HUDEP-2 (cell line): Measurements from ENCODE around the gene CANT1.

Experiments
- DNase-seq, 76 experiments: peaks; one replicate each; lab custom pipeline; 2025; ENCODE audit not compliant: unreplicated experiment in 76 of 76; lab: John Stamatoyannopoulos, UW

The CANT1 gene

DNA sequence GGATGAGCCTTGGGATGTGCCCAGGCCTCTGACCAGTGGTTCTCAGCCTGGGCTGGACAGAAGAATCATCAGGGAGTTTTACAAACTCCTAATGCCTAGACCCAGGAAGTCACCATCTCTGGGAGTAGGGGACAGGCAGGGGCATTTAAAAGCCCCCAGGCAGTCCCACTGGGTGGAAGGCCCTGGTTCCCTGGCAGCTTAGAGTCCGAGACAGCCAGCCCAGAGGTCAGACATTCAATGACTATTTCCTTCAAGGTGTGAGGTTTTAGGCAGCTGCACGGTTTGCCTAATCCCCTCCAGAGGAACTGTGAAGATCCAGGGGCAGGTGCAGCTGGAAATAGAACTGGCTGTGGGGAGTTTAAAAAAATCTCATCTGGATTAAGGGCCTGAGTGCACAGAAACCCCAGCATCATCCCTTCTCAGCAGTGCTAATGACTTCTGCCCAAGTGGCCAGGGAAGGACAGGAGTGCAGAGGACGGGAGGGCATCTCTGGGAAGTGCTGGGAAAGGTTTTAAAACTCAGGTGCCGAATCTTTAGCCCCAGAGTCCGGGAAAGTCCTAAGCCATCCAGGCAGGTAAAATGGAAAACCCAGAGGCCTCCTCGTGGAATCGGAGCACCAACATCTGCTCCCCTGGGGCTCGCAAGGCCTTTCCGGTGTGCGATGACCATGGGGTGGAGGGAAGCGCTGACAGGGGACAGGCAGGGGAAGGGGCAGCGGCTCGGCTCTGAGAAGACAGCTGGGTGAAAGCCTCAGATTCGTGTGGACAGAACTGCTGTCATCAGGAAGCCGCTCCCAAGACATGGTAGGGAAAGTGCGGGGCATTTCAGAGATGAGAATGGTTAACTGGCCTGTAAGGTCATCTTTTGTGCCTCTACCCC lies 28.3 kb downstream of the CANT1 start:
- no peak for DNase-seq

DNA sequence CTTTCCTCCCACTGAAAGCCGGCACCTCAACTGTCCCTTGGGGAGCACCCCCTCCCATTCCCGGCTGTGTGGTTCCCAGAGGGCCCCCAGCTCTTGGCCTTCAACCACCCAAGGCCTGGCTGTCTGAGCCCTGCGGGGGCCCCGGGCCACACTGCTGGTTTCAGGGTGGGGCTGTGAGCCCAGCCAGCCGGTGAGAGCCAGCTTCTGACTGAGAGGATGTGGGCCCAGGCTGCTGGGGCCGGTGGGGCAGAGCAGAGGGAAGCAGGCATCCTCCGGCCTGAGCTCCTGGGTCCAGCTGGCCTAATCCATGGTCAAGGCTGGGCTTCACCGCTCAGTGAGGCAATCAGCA lies 29.0 kb downstream of the CANT1 start:
- no peak for DNase-seq

DNA sequence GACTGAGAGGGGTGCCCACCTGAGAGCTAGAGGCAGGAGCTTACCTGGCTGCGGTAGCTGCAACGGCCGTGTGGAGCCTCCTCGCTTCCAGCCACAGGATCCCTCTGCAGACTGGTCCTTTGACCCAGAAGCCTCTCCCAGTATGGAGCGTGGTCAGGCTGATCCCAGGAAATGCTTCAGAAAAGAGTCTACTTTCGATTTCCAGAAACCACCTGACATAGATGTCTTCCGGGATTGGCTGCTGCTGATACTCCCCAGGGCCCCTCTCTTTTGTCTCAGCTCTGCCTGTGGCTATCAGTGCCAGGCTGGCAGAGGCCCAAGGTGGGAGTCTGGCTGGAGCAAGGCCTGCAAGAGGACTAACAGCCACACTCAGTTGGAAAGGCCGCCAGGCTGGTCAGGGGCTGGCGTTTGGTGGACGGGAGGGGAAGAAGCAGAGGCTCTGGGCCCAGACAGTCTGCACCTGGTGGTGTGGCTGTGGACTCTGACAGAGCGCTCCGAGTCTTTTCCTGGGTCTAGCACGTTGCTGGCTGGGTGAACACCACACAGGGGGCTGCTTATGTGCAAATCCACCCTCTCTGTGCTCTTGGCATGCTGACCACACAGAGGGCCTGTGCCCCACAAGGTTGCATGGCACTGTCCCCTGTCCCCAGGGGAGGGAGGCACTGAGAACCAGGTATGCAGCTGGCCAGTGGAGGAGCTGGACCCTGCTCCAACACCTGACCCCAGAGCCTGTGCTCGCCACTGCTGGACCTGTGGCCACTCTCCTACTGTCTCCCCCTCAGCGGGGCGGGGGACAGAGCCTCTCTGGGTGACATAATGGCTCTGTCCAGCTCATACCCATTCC lies 29.6 kb downstream of the CANT1 start, which contains the start of gene LGALS3BP:
Gene LGALS3BP (minus strand): TSS at position 144 of the 844 bp plus-strand sequence. CDS start 2,732 bp downstream, outside the sequence.
- no peak for DNase-seq

DNA sequence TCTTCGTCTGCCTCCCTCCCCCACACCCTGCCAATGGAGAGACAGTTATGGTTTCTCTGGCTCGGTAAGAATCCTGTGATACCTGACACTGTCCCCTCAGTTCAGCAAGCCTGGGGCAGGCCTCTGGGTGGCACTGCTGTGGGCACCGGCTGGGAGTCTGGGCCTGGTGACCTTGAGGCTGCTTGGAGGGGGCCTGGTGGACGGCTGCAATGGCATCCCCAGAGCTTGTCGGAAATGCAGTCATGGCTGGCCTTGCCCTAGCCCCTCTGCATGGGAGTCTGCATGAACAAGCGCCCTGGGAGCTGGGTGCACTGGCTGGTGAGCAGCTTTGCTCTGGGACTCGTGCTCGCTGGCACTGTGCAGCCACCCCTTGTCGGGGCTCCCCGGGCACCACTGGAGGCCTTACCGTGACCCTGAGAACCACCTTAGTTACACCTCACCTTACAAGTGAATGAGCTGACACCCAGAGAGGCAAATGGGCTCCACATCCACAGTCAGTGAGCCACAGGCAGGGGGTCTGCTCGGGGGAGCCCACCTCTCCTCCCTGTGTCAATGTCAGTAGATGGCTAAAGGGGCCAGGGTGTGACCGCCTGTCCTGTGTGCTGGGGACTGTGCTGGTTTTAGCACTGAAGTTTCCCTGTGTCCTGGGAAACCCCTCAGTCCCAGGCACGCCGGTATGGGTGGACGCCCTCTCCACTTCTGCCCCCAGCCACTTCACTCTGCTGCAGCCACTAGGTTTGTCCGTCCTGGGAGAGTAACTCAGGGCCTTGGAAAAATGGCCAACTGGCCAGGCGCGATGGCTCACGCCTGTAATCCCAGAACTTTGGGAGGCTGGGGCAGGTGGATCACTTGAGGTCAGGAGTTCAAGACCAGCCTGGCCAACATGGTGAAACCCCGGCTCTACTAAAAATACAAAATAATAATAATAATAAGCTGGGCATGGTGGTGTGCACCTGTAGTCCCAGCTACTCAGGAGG lies 31.3 kb downstream of the CANT1 start:
- no peak for DNase-seq

DNA sequence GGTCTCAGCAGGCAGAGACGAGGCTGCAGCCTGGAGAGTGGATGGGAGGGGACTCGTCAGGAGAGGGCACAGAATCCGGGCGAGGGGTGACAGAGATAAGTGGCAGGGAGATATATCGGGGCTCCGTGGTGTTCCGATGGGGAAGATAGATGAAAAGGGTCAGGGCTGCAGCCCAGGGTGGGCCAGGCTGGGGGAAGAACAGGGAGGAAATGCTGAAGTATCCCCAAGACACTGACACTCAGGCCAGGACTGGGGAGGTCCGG lies 32.0 kb downstream of the CANT1 start:
- no peak for DNase-seq

DNA sequence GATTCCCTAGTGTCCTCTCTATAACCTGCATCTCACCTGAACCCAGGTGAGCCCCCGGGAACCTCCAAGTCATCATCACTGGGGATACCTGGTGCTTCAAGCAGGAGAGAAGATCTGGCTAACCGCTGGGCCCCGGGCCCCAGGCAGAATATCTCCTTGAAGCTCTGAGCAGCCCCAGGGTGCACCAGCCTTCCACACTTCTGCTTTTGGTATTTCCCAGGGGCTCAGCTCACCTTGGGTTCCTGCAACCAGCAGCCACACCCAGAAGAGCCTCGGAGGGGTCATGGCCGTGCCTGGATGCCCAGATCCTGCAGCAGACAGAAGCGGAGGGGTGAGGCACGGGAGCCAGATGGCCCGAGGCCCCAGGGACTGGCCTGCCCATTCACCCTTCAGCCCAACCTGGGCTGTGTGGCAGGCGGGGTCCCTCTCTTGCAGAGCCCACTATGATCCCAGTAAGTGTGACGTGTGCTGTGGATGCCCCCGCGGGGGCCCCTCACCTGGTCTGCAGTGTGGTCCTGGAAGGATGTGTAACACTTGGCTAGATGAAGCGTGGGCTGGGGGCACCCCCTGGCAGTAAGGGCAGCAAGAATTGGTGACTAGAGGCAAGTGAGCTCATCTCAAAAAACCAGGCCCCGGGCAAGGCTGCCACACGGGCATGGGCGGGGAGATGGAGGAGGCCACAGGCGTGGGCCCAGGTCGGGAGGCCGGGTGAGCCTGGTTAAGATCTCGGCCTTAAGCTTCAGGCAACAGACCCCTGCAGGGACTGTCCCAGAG lies 32.5 kb downstream of the CANT1 start:
- no peak for DNase-seq

DNA sequence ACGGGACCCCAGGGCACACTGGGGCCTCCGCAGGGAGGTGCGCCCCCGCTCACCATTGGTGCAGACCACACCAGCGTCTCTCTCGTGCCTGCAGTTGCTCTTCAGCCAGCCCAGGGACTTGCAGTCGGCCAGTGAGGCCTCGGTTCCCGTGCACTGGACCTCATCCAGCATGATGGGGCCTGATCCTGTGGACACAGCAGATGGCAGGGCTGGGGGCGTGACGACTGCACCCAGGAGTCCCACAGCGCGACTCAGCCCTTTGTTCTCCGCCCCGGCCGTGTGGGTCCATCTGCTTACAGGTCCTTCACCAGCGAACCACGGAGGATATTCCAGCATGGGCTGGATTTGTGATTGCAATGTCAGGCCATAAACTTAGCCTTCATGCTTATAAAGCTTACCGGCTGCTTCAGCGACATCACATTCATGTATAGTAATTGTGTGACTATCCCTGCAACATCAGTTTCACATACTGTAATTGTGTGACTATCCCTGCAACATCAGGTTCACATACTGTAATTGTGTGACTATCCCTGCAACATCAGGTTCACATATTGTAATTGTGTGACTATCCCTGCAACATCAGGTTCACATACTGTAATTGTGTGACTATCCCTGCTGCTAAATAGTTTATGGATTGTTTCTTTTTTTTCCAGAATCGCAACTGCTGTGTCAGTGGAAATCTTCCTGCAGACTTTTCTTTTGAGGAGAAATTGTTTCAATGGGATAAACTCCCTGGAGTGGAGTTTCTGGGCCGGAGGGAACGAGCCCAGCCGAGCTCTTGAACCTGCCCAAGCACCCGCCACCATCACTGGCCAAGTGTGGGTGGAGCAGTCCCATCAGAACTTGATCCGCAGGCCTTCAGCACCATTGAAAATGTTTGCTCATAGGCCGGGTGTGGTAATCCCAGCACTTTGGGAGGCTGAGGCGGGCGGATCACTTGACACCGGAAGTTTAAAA lies 34.7 kb downstream of the CANT1 start:
- peak in 5 of 76 experiments; percentile 7 to 25 (median 11) for DNase-seq

DNA sequence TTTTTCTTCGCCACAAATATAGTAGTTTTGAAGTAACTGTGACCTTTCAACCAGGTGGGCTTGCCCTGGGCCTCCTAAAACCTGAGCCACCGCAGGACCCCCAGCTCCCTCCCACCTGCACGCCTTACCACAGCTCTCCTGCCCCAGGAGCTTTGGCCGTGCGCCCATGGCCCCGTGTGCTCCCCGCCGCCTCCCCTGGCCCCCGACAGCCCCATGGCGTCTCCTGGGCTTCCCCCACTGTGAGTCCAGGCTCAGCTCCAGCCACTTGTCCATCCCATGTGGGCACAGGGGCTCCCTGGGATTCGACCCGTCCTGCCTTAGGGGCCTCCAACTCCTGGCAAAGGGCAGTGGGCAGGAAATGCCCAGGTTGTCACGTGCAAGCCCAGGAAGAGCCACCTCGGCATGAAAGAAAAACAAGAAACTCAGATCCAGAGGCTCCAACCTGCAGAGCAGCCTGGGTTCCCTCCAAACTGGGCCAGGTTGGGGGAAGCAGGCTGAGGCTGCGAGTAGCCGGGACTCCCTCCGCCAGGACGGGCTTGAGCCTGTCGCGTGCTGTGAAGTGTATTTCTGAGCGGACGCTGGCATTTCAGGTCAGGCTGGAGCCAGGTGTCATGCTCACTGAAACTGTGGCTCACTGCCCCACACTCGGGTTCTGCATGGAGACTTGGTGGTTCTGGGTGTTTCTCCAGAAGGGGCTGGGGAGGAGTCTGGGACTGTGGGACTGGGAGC lies 35.6 kb downstream of the CANT1 start:
- no peak for DNase-seq

DNA sequence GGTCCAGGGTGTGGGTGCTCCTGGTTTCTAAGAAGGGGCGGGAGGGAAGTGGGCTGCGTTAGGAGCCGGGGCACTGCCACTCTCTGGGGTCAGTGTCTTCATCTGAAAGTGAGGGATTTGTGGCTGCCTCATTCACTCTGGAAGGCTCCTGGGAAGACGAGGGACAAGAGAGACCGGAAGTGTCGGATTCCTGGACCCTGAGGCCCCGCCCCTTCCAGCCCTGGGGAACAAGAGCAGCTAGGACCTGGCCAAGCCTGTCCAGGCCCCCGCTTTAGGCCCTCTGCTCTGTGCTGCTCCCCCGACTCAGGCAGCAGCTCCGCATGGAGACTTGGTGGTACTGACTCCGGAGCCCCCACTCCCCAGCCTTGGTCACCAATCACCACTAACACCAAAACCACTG lies 36.4 kb downstream of the CANT1 start:
- no peak for DNase-seq

DNA sequence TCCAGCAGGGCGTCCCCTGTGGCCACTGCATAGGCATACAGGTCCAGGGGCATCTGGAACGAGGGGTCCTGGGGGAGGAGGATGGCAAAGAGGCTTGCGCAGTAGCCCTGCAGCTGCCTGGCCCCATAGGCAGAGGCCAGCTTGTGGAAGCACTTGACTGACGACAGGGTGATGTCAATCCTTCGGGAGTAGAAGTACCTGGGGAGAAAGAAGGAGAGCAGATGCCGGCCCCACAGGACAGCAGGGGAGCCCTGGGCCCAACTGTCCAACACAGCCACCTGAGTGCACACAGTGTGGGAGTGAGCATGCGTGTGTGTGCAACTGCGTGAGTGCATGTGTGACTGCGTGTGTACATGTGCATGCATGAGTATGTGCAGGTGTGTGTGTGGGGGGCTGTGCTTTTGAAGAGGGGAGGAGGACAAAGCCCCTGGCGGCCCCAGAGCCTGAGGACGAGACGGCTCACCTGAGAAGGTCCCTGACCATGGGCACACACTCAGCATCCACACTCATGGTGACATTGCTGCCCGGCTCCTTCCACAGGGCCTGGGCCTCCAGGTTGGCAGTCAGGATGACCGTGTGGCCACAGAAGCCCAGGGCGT lies 37.0 kb downstream of the CANT1 start:
- DNase-seq, result no peak

DNA sequence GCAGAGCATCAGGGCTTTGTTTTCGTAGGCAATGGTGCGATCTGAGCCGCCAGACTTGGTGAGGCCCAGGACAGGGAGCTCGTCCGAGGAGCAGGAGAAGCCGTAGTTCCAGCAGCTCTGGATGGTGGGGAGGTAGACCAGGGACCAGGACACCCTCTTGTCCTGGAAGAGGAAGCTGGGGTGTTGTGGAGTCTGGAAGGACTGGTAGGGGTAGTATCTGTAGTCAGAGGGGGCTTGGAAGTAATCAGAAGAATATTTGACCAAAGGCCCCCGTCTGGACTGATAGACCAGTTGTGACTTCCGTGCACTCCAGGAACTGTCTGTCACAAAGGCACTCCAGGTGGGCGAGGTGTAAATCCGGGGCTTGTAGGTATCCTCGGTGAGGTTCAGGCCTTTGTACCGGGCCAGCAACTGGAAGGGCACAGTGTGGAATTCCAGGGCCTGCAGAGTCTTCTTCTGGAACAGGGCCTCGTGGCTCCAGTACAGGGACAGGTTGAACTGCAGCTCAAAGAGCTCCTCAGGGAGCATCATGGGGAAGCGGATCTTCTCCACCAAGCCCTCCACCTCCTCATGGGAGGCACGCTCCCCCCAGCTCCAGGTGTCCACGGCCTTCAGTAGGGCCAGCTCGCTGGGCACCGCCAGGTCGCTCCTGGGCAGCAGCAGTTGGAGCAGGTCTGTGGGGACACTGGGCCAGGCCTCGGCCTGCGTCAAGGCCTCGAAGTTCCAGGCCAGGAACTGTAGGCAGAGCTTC lies 37.6 kb downstream of the CANT1 start:
- no peak for DNase-seq

DNA sequence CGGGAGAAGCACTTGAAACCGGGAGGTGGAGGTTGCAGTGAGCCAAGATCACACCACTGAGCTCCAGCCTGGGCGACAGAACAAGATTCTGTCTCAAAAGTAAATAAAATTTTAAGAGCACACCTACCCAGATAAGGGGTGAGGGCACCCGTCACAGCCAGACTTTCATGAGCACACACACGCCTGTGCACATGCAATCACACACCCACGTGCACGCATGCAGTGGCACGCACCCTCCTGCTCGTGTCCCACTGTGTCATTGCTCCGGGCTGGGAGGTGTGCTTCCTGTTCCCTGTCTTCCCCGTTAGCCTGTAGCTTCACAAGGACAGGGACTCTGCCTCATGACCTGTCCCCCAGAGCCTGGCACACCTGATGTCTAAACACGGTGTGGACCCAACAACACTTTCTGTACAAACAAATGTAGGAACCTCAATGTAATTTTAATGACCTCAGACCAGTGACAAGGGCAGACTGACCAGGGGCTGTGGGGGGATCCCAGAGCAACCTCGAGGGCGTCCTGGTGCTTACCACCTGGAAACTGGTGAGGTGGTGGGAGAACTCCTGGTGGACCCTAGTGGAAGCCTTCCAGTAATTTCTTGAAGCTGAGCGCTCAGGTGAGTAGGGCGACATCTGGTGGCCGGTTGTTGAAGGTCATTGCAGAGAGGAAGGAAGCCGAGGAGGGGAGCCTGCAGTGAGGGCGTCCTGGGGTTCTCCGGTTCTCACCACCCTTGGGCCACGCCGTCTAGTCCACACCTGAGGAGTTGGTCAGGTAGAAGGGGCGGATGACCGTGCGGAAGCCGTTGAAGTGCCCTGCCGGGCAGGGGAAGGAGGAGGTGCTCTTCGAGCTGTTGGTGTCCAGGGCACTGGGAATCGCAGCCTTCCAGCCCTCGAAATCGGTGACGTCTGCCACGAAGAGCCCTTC lies 38.5 kb downstream of the CANT1 start:
- DNase-seq, result peak in 50 of 76 experiments; percentile 10 to 70 (median 40)

DNA sequence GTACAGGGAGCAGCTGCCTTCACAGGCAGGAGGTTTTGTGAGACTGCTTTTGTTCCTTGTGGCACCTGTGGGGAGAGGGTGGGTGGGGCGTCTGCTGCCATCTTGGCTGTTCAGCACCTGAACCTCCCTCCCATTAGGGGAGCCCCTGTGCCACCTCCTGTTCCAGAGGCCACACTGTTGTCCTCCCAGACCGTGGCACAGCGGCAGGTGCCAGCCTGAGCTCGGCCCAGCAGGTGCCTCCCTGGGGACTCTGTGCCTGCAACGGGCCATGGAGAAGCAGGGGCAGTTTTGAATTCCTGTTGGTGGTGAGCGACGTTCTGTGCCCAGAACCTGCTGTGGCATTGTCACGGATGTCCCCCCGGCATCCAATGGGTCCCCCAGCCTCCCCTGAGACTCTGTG lies 39.7 kb downstream of the CANT1 start:
- DNase-seq, result no peak

DNA sequence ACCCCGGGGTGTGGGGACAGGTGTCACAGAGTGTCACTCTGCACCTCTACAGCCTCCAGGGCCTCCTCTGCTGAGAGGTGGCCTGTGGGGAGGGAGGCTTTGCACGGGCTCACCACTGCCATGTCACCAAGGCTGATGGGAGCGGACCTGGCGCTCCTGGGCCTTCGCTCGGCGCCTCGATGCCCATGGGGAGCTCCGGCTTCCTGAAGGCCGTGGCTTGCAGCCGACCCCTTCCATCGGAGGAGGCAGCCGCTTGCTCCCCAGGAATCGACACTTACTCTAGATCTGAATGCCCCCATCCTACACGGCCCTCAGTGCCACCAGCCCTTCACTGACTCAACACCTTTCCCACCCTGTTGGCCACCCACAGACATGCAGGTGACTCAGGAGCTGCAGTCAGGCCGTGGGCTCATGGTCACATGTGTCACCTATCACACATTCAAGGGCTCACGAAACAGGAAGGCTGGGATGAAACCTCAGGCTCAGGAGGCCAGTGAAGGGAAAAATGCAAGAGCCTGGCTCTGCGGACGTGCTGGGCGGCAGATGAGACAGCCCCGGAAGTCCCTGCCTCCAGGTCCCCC lies 41.7 kb downstream of the CANT1 start:
- DNase-seq, result no peak

DNA sequence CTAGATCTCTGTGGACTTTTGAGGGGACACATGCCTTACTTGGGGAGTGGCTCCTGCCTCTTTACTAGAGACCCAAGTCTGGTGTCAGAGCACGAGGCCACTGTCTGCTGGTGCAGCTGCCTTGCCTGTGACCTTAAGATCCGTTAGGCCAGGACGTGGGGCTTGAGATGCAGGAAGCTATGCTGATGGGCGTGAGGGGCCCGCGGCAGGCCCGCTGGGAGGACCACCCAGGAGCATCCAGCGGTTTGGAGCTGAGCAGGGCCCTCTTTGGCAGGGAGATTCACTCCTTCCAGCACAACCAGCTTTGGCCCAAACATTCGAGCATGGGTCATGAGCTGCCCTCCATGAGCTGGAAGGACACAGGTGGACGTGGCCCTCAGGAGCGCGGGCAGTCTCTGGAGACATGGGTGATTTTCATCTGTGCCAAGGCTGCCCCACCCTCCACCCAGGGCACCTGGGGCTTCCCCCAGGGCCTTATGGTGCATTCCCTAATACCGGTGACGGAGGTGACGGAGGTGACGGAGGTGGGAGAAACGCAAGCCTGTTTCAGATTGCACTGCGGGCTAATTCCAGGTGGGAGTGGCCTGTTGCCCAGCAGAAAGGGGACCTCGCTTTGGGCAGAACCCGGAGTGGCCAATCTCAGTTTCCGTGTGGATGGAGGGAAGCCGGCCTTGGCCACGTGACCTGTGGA lies 42.5 kb downstream of the CANT1 start:
- DNase-seq, result no peak
